ENCODE results near the gene DLG2. TPM values are rescaled to one million over a fixed set of nuclear protein-coding genes. Genes with fewer than 3 reads are reported as not detected.

The DLG2 gene
- total and polyA plus RNA-seq, 2 of the 8 experiments (the other 6 are each of a cell fraction or from before 2014, with no cell fraction given): 1.7 to 14.3 TPM

DNA sequence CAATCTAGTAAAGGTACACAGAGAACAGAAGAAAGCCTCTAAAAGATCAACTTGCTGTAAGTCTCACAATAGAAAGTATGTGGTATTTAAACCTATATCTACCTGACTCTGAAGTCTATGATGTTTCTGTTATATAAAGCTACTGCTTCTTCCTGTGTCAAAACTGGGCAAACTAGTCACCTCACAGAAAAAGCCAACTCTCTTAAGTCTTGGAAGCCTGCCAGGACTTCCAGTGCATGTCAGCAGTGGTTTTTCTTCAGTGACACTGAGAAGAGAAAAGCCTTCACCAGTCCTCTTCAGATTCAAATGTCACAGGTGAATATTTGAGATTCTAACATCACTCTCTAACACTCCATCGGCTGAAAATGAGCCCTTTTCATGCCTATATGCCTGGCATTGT lies 808.0 kb downstream of the DLG2 start:
- Histone ChIP-seq H3K36me3 (ENCODE audit: control insufficient read depth in 2 of 4, insufficient read depth in 4 of 4, low read length in 3 of 4) (no peaks in the 10 kb centered on the region), H2AFZ (ENCODE audit: low read length) (no peak overlapping the region), H3K27me3 (replicated peaks in 1 of 4; ENCODE audit: control insufficient read depth in 3 of 4, extremely low read depth in 1 of 4, insufficient read depth in 3 of 4, low read length in 3 of 4) (no peaks in the 10 kb centered on the region), H3K23me2 (ENCODE audit: low read depth, low read length) (no peaks in the 10 kb centered on the region; the same call in 1 of the 2 replicates), H4K91ac (replicated peaks; ENCODE audit: insufficient read length, low read length) (no peak overlapping the region), H3K4me1 (replicated peaks in 1 of 4; ENCODE audit: control insufficient read depth in 3 of 4, insufficient read depth in 4 of 4, low read length in 3 of 4) (no peaks in the 10 kb centered on the region), H4K20me1 (replicated peaks in 1 of 2; ENCODE audit: control insufficient read depth in 1 of 2, insufficient read depth in 2 of 2, low read length in 2 of 2) (no peaks in the 10 kb centered on the region), H3K18ac (ENCODE audit: extremely low read depth, low read length) (no peak overlapping the region), H3K23ac (ENCODE audit: insufficient read length) (no peak overlapping the region), H2BK120ac (replicated peaks; ENCODE audit: low read depth, low read length) (no peak overlapping the region), H3K14ac (ENCODE audit: insufficient read length) (no peak overlapping the region), H3K79me1 (ENCODE audit: low read depth, low read length) (no peaks in the 10 kb centered on the region), H4K8ac (ENCODE audit: extremely low read depth, insufficient read depth, low read length) (no peak overlapping the region), H2BK15ac (ENCODE audit: low read length) (no peak overlapping the region), H3K4me2 (ENCODE audit: insufficient read depth in 1 of 2, low read depth in 2 of 2, low read length in 2 of 2) (no peak overlapping the region), H2BK12ac (ENCODE audit: low read depth, low read length) (no peak overlapping the region), H3K27ac (ENCODE audit: low read depth, low read length) (no peak overlapping the region), H2AK5ac (ENCODE audit: low read depth, low read length) (no peak overlapping the region), H3K9me3 (ENCODE audit: insufficient read depth in 2 of 2, low read depth in 1 of 2, low read length in 1 of 2) (no peaks in the 10 kb centered on the region), H2BK5ac (ENCODE audit: low read depth, low read length) (no peak overlapping the region), H3K4ac (replicated peaks; ENCODE audit: insufficient read length, low read depth, low read length) (no peak overlapping the region), H3K79me2 (ENCODE audit: control insufficient read depth in 1 of 2, insufficient read depth in 2 of 2, low read length in 2 of 2) (no peaks in the 10 kb centered on the region), H4K5ac (ENCODE audit: insufficient read length, low read depth, low read length) (no peak overlapping the region), H3K4me3 (ENCODE audit: extremely low read depth in 1 of 4, insufficient read depth in 2 of 4, low read depth in 3 of 4, low read length in 4 of 4) (no peak overlapping the region), H2BK20ac (ENCODE audit: low read length) (no peak overlapping the region), H3K56ac (replicated peaks; ENCODE audit: insufficient read length, low read depth, low read length) (no peak overlapping the region), H3K9ac (replicated peaks in 1 of 4; ENCODE audit: extremely low read depth in 1 of 4, low read depth in 3 of 4, low read length in 3 of 4) (no peak overlapping the region)
- ChIA-PET POLR2A (ENCODE audit: partially characterized antibody) (no interaction called here), CTCF (ENCODE audit: partially characterized antibody) (interaction anchor here (0.6 to 1.0 kb wide), 5 partner anchors 19 to 772 kb away, joined by 3 read pairs; no protein-coding TSS in a partner anchor)
- WGBS, 2 experiments (ENCODE audit: extremely low coverage in 1 of 2, insufficient coverage in 1 of 2, insufficient read length in 1 of 2, insufficient replicate concordance in 2 of 2, low coverage in 1 of 2, low lambda C conversion rate in 2 of 2, missing lambda C conversion rate in 1 of 2): 87% methylated on average over 1 of the region's 1 CpG; no CpG with 5 or more reads in 1 of the 2 experiments
- FAIRE-seq: no peak
- DNase-seq (ENCODE audit: low read depth in 1 of 2, low spot score in 2 of 2): no peak
- no peak for TF ChIP-seq KDM5A (IDR thresholded peaks at IDR 0.05; ENCODE audit: low read length)
- TF ChIP-seq, protein P1, sequence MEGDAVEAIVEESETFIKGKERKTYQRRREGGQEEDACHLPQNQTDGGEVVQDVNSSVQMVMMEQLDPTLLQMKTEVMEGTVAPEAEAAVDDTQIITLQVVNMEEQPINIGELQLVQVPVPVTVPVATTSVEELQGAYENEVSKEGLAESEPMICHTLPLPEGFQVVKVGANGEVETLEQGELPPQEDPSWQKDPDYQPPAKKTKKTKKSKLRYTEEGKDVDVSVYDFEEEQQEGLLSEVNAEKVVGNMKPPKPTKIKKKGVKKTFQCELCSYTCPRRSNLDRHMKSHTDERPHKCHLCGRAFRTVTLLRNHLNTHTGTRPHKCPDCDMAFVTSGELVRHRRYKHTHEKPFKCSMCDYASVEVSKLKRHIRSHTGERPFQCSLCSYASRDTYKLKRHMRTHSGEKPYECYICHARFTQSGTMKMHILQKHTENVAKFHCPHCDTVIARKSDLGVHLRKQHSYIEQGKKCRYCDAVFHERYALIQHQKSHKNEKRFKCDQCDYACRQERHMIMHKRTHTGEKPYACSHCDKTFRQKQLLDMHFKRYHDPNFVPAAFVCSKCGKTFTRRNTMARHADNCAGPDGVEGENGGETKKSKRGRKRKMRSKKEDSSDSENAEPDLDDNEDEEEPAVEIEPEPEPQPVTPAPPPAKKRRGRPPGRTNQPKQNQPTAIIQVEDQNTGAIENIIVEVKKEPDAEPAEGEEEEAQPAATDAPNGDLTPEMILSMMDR (IDR thresholded peaks at IDR 0.05; ENCODE audit: control extremely low read depth in 1 of 3, insufficient read depth in 1 of 3, low read depth in 1 of 3, low read length in 3 of 3): no peak
- no peak for TF ChIP-seq HDAC6 (IDR thresholded peaks at IDR 0.05; ENCODE audit: low read depth, low read length)
- TF ChIP-seq FOSL1 (IDR thresholded peaks at IDR 0.05; ENCODE audit: insufficient read depth, low read depth, low read length): no peak
- TF ChIP-seq PHF8 (conservative IDR thresholded peaks at IDR 0.05; ENCODE audit: low read depth, low read length): no peak
- TF ChIP-seq CTBP2 (IDR thresholded peaks at IDR 0.05; ENCODE audit: borderline replicate concordance, insufficient read depth, insufficient read length, low read length): no peak
- TF ChIP-seq KDM1A (IDR thresholded peaks at IDR 0.05; ENCODE audit: borderline replicate concordance, low read length): no peak
- TF ChIP-seq BACH1 (IDR thresholded peaks at IDR 0.05; ENCODE audit: low read length): no peak
- TF ChIP-seq YY1 (IDR thresholded peaks at IDR 0.05; ENCODE audit: low read depth, low read length): no peak
- no peak for TF ChIP-seq RXRA (IDR thresholded peaks at IDR 0.05; ENCODE audit: insufficient read depth, low read depth, low read length)
- TF ChIP-seq TBP (IDR thresholded peaks at IDR 0.05; ENCODE audit: low read depth, low read length): no peak
- no peak for TF ChIP-seq SIRT6 (IDR thresholded peaks at IDR 0.05; ENCODE audit: low read length)
- no peak for TF ChIP-seq SRF (IDR thresholded peaks at IDR 0.05; ENCODE audit: low read depth, low read length)
